K562 (cell line): ENCODE measurements around the gene ITGAE. TPM values are rescaled to one million over a fixed set of nuclear protein-coding genes. Genes with fewer than 3 reads are reported as not detected.
A peak's percentile ranks its signal among the peaks of the same experiment; 100 is the strongest.

Experiments
- ARID4B ChIP-seq: sonication (generic); formaldehyde crosslinking; IDR thresholded peaks from 2 replicates; pipeline ENCODE4 v1.8.0; 2022; ENCODE audit warnings: mild to moderate bottlenecking, missing genetic modification reagents
- BCL6 ChIP-seq: fragments of 250-450 bp; sonication (Bioruptor Pico); IDR thresholded peaks from 2 replicates; pipeline ENCODE4 v1.4.0; 2020
- CEBPB ChIP-seq: fragments of 450-650 bp; IDR thresholded peaks from 2 replicates; pipeline ENCODE4 v1.6.1; 2016; ENCODE audit warnings: missing genetic modification characterization, missing compliant biosample characterization
- CHCHD3 ChIP-seq: fragments of 250-450 bp; sonication (Bioruptor Pico); IDR thresholded peaks from 2 replicates; pipeline ENCODE4 v2.1.2; 2022; ENCODE audit warnings: mild to moderate bottlenecking
- HDAC2 ChIP-seq: fragments of 450-650 bp; IDR thresholded peaks from 2 replicates; pipeline ENCODE4 v1.6.1; 2016; ENCODE audit warnings: mild to moderate bottlenecking
- HMGN3 ChIP-seq: IDR thresholded peaks from 2 replicates; pipeline ENCODE4 v1.6.1; 2011; ENCODE audit warnings: borderline replicate concordance, low read depth, mild to moderate bottlenecking, mixed read lengths, low read length; ENCODE audit not compliant: insufficient read length; ENCODE audit errors: extremely low read depth
- HNRNPLL ChIP-seq: fragments of 200-400 bp; formaldehyde crosslinking; IDR thresholded peaks from 2 replicates; pipeline ENCODE4 v1.6.1; 2017; ENCODE audit warnings: low read length, low read depth, mild to moderate bottlenecking; ENCODE audit not compliant: poor library complexity, severe bottlenecking
- JUN ChIP-seq, 2 experiments: sonication (generic) in 1 of 2; formaldehyde crosslinking in 1 of 2; IDR thresholded peaks; 2 replicates each; pipeline versions ENCODE4 v1.6.1 to v1.8.0; 2012 to 2022; ENCODE audit warnings: borderline replicate concordance in 2 of 2, mild to moderate bottlenecking in 2 of 2, improper control_type of control experiment in 1 of 2, low read depth in 1 of 2, low read length in 1 of 2, missing genetic modification reagents in 1 of 2
- MAZ ChIP-seq, 2 experiments: fragments of 450-650 bp in 1 of 2; sonication (generic) in 1 of 2; formaldehyde crosslinking; IDR thresholded peaks in 1 of 2; conservative IDR thresholded peaks in 1 of 2; 2 replicates each; pipeline versions ENCODE4 v1.4.0 to v1.5.0; 2020; ENCODE audit warnings: mild to moderate bottlenecking in 1 of 2, missing genetic modification reagents in 1 of 2
- MEF2A ChIP-seq: IDR thresholded peaks from 2 replicates; pipeline ENCODE4 v1.6.1; 2011; ENCODE audit warnings: low read depth, mild to moderate bottlenecking, low read length, moderate library complexity; ENCODE audit not compliant: control insufficient read depth
- U2AF1 ChIP-seq: fragments of 200-400 bp; formaldehyde crosslinking; optimal IDR thresholded peaks from 2 replicates; pipeline ENCODE3; 2017; ENCODE audit warnings: mild to moderate bottlenecking, low read depth, low read length, moderate library complexity
- ZMIZ1 ChIP-seq, 2 experiments: fragments of 150-350 bp in 1 of 2; IDR thresholded peaks; 2 replicates each; pipeline ENCODE4 v1.6.1; 2012 to 2016; ENCODE audit warnings: low read depth in 2 of 2, low read length in 2 of 2, mild to moderate bottlenecking in 1 of 2, moderate library complexity in 1 of 2
- ZNF175 ChIP-seq: fragments of 200-800 bp; sonication (Bioruptor generic); IDR thresholded peaks from 2 replicates; pipeline ENCODE4 v1.6.1; 2016; ENCODE audit warnings: low read depth, mild to moderate bottlenecking, missing genetic modification characterization, missing compliant biosample characterization
- ZNF282 ChIP-seq: sonication (generic); formaldehyde crosslinking; IDR thresholded peaks from 2 replicates; pipeline ENCODE4 v1.8.1; 2023; ENCODE audit warnings: missing genetic modification reagents
- ZNF347 ChIP-seq: fragments of 450-650 bp; formaldehyde crosslinking; IDR thresholded peaks from 2 replicates; pipeline ENCODE4 v1.4.0; 2020; ENCODE audit warnings: low read depth, mild to moderate bottlenecking, moderate library complexity
- ZNF511 ChIP-seq: sonication (generic); formaldehyde crosslinking; IDR thresholded peaks from 2 replicates; pipeline ENCODE4 v1.8.0; 2022; ENCODE audit warnings: mild to moderate bottlenecking, missing genetic modification reagents
- ZNF79 ChIP-seq: fragments of 250-450 bp; sonication (Bioruptor Pico); IDR thresholded peaks from 2 replicates; pipeline ENCODE4 v1.4.0; 2020; ENCODE audit warnings: low read depth, mild to moderate bottlenecking, moderate library complexity
- polyA plus RNA-seq, 8 experiments: library from polyadenylated mRNA; depleted of rRNA in 4 of 8; stranded (reverse) in 5 of 8; unstranded in 3 of 8; fragments of >200 nt; fragmentation: Nextera tagmentation in 2 of 8; fragmentation: Illumina TruSeq in 1 of 8; extraction: Ambion mirVana in 2 of 8; extraction: Trizol in 1 of 8; gene quantifications; 2 replicates each; pipeline versions ENCODE4 v1.2.1 to v1.2.3, GENCODE V29; 2011 to 2014; ENCODE audit warnings: inconsistent platforms in 1 of 8, missing spikeins in 1 of 8
- total RNA-seq, 7 experiments: library from RNA; depleted of rRNA in 6 of 7; stranded (reverse); fragments of >200 nt in 6 of 7; fragmentation: Illumina TruSeq in 2 of 7; extraction: Trizol in 2 of 7; gene quantifications; 2 replicates each; pipeline versions ENCODE4 v1.2.1 to v1.2.3, GENCODE V29; 2011 to 2021; ENCODE audit warnings: low replicate concordance in 1 of 7

ITGAE gene
- total and polyA plus RNA-seq, 9 of the 15 experiments (the other 6 are each of a cell fraction or from before 2014, with no cell fraction given): 14.8 to 160 (median 27.0) TPM

GRCh38 chr17:3845621-3846436, 44.8 kb upstream of the ITGAE start, which contains the start of gene NCBP3 (continued):
- no peak for TF ChIP-seq ZNF347 (CRISPR knock-in tag)
- TF ChIP-seq MEF2A: no peak
- peak; percentile 72 for TF ChIP-seq ARID4B (CRISPR knock-in tag)
- 0 out of 2 replicates have a peak, but pooled peaks have one; percentile 60 for TF ChIP-seq ZNF511 (CRISPR knock-in tag)
- no peak for TF ChIP-seq ZNF79 (CRISPR knock-in tag)
- peak; percentile 81 for TF ChIP-seq HMGN3
- no peak for TF ChIP-seq HNRNPLL
- no peak for TF ChIP-seq BCL6 (CRISPR knock-in tag)
- 0 out of 4 replicates have a peak, but pooled peaks of 1 of the 2 experiments have one; percentile 29 for TF ChIP-seq ZMIZ1 (IDR thresholded peaks at IDR 0.05; ENCODE audit: low read depth in 2 of 2, low read length in 2 of 2)
- 0 out of 2 replicates have a peak, but pooled peaks have one; percentile 19 for TF ChIP-seq JUN (IDR thresholded peaks at IDR 0.05; ENCODE audit: borderline replicate concordance, low read depth, low read length)
- no peak for TF ChIP-seq JUN (CRISPR knock-in tag; IDR thresholded peaks at IDR 0.05; ENCODE audit: borderline replicate concordance)
- TF ChIP-seq U2AF1: peak; percentile 100
- TF ChIP-seq CEBPB: no peak
- TF ChIP-seq ZNF175 (CRISPR knock-in tag): 0 out of 2 replicates have a peak, but pooled peaks have one; percentile 18
- TF ChIP-seq CHCHD3: no peak
- peak; percentile 84 to 86 for TF ChIP-seq MAZ (CRISPR knock-in tag; conservative IDR thresholded peaks at IDR 0.05 in 1 of 2, IDR thresholded peaks at IDR 0.05 in 1 of 2)
- no peak for TF ChIP-seq HDAC2
- no peak for TF ChIP-seq ZNF282
